SKM-1 treated with dmso at 0.1 percent for 144 hours (cell line): ENCODE data around the gene PIERCE2.
"Not testable (repeated sequence)": the region's sequence is repeated elsewhere in the genome, so short reads cannot be mapped to it uniquely, and the experiment has no call there.

Experiments used
- DNase-seq: peaks from one replicate; lab custom pipeline; 2025; ENCODE audit not compliant: unreplicated experiment; lab: John Stamatoyannopoulos, UW

Gene PIERCE2

GRCh38 chr15:55422089-55422488 is 13.8 kb downstream of the PIERCE2 start:
- DNase-seq = no peak

DNA sequence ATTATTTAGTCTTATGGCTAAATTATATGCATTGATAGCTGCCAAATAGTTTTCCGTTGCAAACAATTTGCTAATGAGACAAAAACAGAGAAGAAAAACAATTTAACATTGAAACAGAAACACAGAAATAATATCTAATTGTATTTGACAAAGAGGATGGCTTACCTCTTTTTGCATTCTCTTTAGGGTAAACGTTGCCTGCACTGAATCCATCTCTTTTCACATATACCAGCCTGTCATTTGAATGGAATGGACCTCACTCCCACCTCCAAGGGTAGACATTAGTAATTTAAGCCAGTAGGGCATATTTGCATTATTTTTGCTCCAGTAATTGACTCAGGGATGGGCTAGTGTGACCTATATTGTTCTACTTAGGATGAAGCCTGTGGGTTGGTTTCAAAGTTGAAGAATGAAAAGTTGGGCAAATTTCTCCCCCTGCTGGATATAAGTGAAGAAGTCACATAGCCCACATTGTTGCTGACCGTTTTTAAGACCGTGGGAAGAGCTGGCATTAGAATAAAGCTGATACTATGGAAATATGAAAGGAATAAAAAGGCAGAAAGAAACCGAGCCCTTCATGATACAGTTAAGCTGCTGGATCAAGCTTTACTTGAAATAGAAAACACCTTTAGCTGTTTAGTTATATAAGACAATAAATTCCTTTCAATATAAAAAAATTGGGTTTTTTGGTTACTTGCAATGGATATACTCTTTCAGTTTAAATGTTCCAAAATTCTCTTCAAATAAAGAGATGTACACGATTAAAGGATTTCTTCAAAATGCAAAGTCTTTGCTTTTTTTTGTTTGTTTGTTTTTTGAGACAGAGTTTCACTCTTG is 26.9 kb downstream of the PIERCE2 start:
- peak; percentile 66 for DNase-seq

DNA sequence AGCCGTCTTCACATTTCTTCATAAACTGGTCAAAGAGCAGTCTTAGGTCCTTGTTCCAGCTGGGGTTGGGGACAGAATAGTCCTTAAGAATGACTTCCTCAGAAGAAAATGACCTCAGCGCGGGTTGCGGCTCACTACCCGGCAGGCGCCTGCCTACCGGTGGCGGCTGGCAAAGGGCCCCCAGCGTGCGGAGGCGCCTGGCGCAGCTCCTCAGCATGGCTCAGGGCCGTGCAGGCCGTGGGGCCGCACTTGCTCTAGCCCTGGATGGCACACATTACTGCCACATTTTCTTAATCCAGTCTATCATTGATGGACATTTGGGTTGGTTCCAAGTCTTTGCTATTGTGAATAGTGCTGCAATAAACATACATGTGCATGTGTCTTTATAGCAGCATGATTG is 34.8 kb downstream of the PIERCE2 start:
- not testable (repeated sequence) for DNase-seq

GRCh38 chr15:55445936-55446335 is 37.6 kb downstream of the PIERCE2 start:
- DNase-seq = not testable (repeated sequence)

GRCh38 chr15:55446379-55447029 is 38.2 kb downstream of the PIERCE2 start:
- not testable (repeated sequence) for DNase-seq

- DNase-seq = not testable (repeated sequence)
Observed at GRCh38 chr15:55447030-55447394, 38.7 kb downstream of the PIERCE2 start.

DNA sequence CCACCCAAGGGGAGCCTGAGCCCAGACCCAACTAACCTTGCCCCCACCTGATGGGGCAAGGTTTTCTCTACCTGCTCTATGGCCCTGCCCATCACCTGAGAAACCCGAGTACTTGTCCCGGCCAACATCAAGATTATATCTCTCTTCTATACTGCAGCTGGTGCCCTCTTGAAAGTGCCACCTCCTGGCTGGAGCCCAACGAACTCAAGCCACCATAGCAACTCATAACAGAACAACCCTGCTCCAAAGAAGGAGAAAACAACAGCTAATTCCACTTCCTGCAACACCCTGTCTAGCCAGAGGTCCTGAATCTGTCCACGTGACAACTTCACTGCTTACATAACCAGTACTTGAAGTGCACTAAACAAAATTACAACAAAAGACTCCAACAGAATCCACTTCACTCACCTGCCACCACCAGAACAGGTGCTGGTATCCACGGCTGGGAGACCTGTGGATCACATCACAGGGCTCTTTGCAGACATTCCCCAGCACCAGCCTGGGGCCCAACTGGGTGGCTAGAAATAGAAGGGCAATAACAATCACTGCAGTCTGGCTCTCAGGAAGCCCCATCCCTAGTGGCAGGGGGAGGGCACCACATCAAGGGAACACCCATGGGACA is 49.2 kb downstream of the PIERCE2 start:
- DNase-seq = no peak

DNA sequence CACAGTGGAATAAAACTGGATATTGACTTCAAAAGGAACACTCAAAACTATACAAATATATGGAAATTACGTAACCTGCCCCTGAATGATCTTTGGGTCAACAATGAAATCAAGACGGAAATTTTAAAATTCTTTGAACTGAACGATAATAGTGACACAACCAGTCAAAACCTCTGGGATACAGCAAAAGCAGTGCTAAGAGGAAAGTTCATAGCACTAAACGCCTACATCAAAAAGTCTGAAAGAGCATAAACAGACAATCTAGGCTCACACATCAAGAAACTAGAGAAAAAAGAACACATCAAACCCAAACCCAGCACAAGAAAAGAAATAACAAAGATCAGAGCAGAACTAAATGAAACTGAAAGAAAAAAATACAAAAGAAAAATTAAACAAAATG is 53.2 kb downstream of the PIERCE2 start:
- DNase-seq = no peak

DNA sequence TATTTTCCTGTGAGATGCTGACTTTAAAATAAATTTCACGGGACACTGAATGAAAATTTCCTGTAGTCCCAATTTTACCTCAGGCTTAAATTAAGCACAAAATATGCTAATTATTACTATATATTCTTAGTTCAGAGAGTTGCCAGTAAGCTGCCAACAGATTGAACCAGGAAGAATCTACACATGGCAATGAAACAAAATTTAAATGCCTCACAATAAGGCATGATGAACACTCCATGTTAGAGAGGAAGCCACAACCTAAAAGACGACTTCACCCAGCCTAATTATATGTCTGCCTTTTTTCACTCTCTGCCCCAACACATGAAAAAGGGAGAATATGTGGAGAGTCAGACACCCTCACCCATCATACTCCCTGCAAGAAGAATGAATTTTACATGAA is 60.0 kb downstream of the PIERCE2 start:
- no peak for DNase-seq
